Neural cell (in vitro differentiated cells): Measurements from ENCODE around the gene EXOC2.

Experiments used
- EZH2 ChIP-seq: fragments of 200-600, 300-800 bp; shearing (Covaris generic), sonication (generic); IDR thresholded peaks from 2 replicates; pipeline ENCODE4 v1.6.1; 2014; ENCODE audit warnings: antibody characterized with exemption, low read length, borderline replicate concordance, mild to moderate bottlenecking; ENCODE audit not compliant: insufficient read depth, poor library complexity, severe bottlenecking
- POLR2AphosphoS5 ChIP-seq: IDR thresholded peaks from 2 replicates; pipeline ENCODE4 v1.6.1; 2012
- RAD21 ChIP-seq: fragments of 450-650 bp; conservative IDR thresholded peaks from 2 replicates; pipeline ENCODE4 v1.6.1; 2014; ENCODE audit warnings: antibody characterized with exemption, mild to moderate bottlenecking, moderate library complexity
- SMC3 ChIP-seq: fragments of 450-650 bp; conservative IDR thresholded peaks from 2 replicates; pipeline ENCODE4 v1.6.1; 2014; ENCODE audit warnings: antibody characterized with exemption, mild to moderate bottlenecking, moderate library complexity; ENCODE audit not compliant: poor library complexity
- TF ChIP-seq, protein P1 (sequence below): fragments of 450-650 bp; IDR thresholded peaks from 2 replicates; pipeline ENCODE4 v1.5.1; 2014; ENCODE audit warnings: antibody characterized with exemption, mild to moderate bottlenecking, moderate library complexity; ENCODE audit not compliant: poor library complexity, severe bottlenecking

DNA sequence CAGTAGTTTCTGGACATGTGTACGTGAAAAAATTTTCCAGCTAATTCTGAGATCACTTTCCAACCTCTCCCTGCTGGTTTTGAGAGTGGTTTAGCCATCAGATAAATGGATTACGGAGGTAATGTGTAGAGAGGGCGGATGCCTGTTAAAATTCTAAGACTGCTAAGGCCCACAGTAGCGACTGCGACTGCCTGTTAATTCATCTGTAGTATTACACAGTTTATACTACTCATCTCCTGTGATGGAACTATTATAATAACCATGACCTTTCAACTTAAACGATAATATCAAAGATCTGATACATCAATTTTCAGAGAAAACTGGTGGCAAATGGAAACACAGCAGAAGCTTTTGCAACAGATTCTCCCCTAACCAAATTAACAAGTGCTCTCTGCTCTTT lies 199.1 kb downstream of the EXOC2 start:
- TF ChIP-seq RAD21 (no peak), EZH2 (no peak), SMC3 (no peak), POLR2AphosphoS5 (no peak)
- TF ChIP-seq, protein P1, sequence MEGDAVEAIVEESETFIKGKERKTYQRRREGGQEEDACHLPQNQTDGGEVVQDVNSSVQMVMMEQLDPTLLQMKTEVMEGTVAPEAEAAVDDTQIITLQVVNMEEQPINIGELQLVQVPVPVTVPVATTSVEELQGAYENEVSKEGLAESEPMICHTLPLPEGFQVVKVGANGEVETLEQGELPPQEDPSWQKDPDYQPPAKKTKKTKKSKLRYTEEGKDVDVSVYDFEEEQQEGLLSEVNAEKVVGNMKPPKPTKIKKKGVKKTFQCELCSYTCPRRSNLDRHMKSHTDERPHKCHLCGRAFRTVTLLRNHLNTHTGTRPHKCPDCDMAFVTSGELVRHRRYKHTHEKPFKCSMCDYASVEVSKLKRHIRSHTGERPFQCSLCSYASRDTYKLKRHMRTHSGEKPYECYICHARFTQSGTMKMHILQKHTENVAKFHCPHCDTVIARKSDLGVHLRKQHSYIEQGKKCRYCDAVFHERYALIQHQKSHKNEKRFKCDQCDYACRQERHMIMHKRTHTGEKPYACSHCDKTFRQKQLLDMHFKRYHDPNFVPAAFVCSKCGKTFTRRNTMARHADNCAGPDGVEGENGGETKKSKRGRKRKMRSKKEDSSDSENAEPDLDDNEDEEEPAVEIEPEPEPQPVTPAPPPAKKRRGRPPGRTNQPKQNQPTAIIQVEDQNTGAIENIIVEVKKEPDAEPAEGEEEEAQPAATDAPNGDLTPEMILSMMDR = no peak
